HL-60 (cell line): Measurements from ENCODE around the gene CCNC.
A peak's percentile ranks its signal among the peaks of the same experiment; 100 is the strongest.

Source experiments
- GABPA ChIP-seq: IDR thresholded peaks from 2 replicates; pipeline ENCODE4 v1.6.1; 2012; ENCODE audit warnings: low read depth
- POLR2AphosphoS5 ChIP-seq: IDR thresholded peaks from 2 replicates; pipeline ENCODE4 v1.6.1; 2012; ENCODE audit warnings: low read depth
- TF ChIP-seq, protein P1 (sequence below): IDR thresholded peaks from one replicate; pipeline ENCODE4 v1.5.1; 2011; ENCODE audit warnings: low read length, control low read depth, inconsistent platforms; ENCODE audit not compliant: insufficient read depth
- TF ChIP-seq, protein P2 (sequence below): IDR thresholded peaks from 2 replicates; pipeline ENCODE4 v1.6.1; 2012; ENCODE audit warnings: low read depth; ENCODE audit not compliant: insufficient replicate concordance

DNA sequence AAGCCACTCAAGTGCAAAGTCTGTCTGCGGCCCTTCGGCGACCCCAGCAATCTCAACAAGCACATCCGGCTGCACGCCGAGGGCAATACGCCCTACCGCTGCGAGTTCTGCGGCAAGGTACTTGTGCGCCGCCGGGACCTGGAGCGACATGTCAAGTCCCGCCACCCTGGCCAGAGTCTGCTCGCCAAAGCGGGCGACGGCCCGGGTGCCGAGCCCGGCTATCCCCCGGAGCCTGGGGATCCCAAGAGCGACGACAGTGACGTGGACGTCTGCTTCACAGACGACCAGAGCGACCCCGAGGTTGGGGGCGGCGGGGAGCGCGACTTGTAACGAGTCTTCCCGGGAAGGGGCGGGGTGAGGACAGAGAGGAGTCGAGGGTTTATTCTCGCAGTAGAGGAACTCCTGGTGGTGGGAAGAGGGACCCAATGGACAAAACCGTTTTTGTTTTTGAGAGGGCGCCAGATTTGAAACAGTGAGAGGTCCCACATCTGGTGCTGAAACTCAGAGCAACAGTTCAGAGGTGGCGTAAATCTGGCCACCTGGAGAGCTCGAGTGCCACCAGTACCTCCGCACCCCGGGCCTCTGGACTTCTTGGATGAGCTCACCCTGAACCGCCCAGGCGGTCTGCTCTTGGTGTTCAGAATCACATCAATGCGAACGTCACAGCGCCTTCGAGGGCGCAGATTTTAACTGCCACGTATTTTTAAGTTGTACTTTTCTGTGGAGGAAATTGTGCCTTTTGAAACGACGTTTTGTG lies 46.1 kb upstream of the CCNC start:
- TF ChIP-seq, protein P1, sequence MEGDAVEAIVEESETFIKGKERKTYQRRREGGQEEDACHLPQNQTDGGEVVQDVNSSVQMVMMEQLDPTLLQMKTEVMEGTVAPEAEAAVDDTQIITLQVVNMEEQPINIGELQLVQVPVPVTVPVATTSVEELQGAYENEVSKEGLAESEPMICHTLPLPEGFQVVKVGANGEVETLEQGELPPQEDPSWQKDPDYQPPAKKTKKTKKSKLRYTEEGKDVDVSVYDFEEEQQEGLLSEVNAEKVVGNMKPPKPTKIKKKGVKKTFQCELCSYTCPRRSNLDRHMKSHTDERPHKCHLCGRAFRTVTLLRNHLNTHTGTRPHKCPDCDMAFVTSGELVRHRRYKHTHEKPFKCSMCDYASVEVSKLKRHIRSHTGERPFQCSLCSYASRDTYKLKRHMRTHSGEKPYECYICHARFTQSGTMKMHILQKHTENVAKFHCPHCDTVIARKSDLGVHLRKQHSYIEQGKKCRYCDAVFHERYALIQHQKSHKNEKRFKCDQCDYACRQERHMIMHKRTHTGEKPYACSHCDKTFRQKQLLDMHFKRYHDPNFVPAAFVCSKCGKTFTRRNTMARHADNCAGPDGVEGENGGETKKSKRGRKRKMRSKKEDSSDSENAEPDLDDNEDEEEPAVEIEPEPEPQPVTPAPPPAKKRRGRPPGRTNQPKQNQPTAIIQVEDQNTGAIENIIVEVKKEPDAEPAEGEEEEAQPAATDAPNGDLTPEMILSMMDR = no peak
- TF ChIP-seq POLR2AphosphoS5 = no peak
- TF ChIP-seq, protein P2, sequence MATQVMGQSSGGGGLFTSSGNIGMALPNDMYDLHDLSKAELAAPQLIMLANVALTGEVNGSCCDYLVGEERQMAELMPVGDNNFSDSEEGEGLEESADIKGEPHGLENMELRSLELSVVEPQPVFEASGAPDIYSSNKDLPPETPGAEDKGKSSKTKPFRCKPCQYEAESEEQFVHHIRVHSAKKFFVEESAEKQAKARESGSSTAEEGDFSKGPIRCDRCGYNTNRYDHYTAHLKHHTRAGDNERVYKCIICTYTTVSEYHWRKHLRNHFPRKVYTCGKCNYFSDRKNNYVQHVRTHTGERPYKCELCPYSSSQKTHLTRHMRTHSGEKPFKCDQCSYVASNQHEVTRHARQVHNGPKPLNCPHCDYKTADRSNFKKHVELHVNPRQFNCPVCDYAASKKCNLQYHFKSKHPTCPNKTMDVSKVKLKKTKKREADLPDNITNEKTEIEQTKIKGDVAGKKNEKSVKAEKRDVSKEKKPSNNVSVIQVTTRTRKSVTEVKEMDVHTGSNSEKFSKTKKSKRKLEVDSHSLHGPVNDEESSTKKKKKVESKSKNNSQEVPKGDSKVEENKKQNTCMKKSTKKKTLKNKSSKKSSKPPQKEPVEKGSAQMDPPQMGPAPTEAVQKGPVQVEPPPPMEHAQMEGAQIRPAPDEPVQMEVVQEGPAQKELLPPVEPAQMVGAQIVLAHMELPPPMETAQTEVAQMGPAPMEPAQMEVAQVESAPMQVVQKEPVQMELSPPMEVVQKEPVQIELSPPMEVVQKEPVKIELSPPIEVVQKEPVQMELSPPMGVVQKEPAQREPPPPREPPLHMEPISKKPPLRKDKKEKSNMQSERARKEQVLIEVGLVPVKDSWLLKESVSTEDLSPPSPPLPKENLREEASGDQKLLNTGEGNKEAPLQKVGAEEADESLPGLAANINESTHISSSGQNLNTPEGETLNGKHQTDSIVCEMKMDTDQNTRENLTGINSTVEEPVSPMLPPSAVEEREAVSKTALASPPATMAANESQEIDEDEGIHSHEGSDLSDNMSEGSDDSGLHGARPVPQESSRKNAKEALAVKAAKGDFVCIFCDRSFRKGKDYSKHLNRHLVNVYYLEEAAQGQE = peak; percentile 73
- no peak for TF ChIP-seq GABPA
